ENCODE results near the gene JADE1.

The JADE1 gene

DNA sequence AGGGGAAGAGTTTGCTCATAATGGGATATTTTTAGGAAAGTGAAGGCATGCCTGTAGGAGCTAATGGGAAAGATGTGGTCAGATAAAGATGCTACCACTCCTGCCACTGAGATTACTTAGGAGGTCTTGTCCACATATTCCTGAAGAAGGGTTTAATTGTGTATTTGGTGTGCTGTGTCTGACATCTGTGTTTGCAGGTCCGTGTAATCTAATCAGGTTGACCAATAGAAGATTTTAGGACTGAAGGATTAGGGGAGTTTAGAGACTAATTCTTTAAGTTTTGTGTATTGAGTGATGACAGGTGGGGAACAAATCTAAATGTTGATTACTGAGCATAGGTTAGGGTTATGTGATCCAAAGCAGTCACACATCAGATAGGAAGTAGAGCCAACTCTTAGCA is 57.2 kb downstream of the JADE1 start:
- H3K4me3 ChIP-seq (ENCODE audit: low read depth, low read length) = no peak overlapping the region
- TF ChIP-seq POLR2A (IDR thresholded peaks at IDR 0.05; ENCODE audit: extremely low read depth, insufficient read length) (no peak), MYC (IDR thresholded peaks at IDR 0.05; ENCODE audit: low read depth, low read length) (no peak)
- TF ChIP-seq, protein P1, sequence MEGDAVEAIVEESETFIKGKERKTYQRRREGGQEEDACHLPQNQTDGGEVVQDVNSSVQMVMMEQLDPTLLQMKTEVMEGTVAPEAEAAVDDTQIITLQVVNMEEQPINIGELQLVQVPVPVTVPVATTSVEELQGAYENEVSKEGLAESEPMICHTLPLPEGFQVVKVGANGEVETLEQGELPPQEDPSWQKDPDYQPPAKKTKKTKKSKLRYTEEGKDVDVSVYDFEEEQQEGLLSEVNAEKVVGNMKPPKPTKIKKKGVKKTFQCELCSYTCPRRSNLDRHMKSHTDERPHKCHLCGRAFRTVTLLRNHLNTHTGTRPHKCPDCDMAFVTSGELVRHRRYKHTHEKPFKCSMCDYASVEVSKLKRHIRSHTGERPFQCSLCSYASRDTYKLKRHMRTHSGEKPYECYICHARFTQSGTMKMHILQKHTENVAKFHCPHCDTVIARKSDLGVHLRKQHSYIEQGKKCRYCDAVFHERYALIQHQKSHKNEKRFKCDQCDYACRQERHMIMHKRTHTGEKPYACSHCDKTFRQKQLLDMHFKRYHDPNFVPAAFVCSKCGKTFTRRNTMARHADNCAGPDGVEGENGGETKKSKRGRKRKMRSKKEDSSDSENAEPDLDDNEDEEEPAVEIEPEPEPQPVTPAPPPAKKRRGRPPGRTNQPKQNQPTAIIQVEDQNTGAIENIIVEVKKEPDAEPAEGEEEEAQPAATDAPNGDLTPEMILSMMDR (IDR thresholded peaks at IDR 0.05; ENCODE audit: low read depth, low read length) = no peak
- TF ChIP-seq, protein P2, sequence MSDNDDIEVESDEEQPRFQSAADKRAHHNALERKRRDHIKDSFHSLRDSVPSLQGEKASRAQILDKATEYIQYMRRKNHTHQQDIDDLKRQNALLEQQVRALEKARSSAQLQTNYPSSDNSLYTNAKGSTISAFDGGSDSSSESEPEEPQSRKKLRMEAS (IDR thresholded peaks at IDR 0.05; ENCODE audit: low read depth, low read length) = no peak
- no peak for DNase-seq (ENCODE audit: low read depth)

DNA sequence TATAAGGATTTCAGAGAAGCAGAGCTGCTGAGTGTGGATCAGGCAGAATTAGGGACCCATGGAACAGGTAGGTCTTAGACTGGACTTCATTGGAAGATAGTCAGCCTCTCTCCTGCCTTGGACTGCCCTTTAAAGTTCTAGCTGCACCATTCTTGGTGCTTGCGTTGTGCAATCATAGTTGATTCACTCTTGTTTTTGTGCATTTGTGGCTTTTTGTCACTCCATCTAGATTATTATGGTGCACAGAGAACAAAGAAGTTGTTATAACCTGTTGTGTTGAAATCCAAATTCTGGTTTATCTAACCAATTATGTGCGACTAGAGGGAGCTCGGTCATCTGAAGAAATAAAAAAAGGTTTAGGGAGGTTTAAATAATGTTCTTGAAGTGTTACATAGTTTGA is 59.3 kb downstream of the JADE1 start:
- peak; percentile 65 for DNase-seq (ENCODE audit: low read depth)
- TF ChIP-seq, protein P1 (IDR thresholded peaks at IDR 0.05; ENCODE audit: low read depth, low read length) = no peak
- TF ChIP-seq POLR2A (IDR thresholded peaks at IDR 0.05; ENCODE audit: extremely low read depth, insufficient read length) (no peak), MYC (IDR thresholded peaks at IDR 0.05; ENCODE audit: low read depth, low read length) (no peak)
- TF ChIP-seq, protein P2 (IDR thresholded peaks at IDR 0.05; ENCODE audit: low read depth, low read length) = no peak
- no peak overlapping the region for H3K4me3 ChIP-seq (ENCODE audit: low read depth, low read length)

DNA sequence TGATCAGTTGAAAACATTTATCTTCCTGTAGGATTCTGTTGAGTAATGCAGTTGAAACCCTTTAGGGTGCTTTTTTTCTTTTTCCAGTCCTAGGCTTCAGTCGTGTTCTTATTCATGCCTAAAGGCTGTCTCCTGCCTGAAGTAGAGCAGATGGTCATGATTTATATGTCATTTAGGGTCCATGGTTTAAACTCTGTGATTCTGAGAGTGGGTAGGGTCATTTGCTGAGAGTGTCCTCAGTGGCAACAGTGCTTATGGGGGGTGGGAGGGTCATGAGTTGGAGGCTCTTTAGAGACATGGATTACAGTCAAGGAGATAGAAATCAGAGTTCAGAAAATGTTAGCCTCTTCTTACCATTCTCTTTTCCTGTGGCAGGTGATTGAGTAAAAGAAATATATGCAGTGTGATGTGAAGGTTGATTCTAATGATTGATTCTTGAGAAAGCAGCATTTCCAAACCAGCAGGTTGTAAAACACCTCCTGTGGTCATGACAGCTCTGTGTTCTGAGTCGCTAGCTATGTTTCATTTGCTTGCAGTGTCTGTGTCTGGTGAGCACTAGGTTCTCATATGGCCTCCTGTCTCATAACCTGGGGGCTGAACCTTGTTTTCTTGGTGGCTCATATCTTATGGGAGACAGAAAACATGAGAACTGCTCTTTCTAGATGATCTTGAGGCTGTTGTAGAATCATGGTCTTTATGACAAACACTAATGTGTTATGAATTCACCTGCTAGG is 60.4 kb downstream of the JADE1 start:
- DNase-seq (ENCODE audit: low read depth) = no peak
- TF ChIP-seq, protein P1 (IDR thresholded peaks at IDR 0.05; ENCODE audit: low read depth, low read length) = no peak
- TF ChIP-seq, protein P2 (IDR thresholded peaks at IDR 0.05; ENCODE audit: low read depth, low read length) = no peak
- TF ChIP-seq POLR2A (IDR thresholded peaks at IDR 0.05; ENCODE audit: extremely low read depth, insufficient read length) = no peak
- no peak for TF ChIP-seq MYC (IDR thresholded peaks at IDR 0.05; ENCODE audit: low read depth, low read length)
- no peak overlapping the region for H3K4me3 ChIP-seq (ENCODE audit: low read depth, low read length)

DNA sequence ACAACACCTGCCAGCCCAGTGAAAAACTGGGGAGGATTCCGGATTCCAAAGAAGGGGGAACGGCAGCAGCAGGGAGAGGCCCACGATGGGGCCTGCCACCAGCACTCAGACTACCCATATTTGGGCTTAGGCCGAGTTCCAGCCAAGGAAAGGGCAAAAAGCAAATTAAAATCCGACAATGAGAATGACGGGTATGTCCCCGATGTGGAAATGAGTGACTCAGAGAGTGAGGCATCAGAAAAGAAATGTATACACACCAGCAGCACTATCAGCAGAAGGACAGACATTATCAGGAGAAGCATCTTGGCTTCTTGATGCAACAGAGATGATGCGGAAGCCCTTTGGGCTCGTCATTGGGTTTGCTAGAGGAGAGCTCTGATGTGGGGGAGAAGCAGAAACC is 62.4 kb downstream of the JADE1 start:
- DNase-seq (ENCODE audit: low read depth) = no peak
- H3K4me3 ChIP-seq (ENCODE audit: low read depth, low read length) = no peak overlapping the region
- TF ChIP-seq MYC (IDR thresholded peaks at IDR 0.05; ENCODE audit: low read depth, low read length) = no peak
- no peak for TF ChIP-seq POLR2A (IDR thresholded peaks at IDR 0.05; ENCODE audit: extremely low read depth, insufficient read length)
- TF ChIP-seq, protein P1 (IDR thresholded peaks at IDR 0.05; ENCODE audit: low read depth, low read length) = no peak
- TF ChIP-seq, protein P2 (IDR thresholded peaks at IDR 0.05; ENCODE audit: low read depth, low read length) = no peak

DNA sequence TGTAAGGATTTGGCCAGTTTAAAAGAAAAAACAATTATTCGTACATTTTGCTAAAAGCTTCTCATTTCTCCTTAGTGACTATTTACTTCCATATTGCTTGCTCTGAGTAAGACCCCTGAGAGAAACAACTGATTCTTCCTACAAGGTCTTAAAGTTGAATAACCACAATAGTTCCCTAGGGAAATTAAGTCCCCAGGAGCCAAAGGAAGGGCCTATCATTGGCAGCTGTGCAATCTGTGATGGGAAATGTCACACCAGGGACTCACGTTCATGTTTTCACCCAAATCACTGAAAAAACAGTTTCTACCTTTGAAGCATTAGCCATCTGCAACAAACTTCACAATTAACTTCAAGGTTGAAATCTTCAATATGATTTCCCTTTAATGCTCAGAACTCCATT is 66.7 kb downstream of the JADE1 start:
- DNase-seq (ENCODE audit: low read depth) = peak; percentile 25
- TF ChIP-seq, protein P1 (IDR thresholded peaks at IDR 0.05; ENCODE audit: low read depth, low read length) = no peak
- TF ChIP-seq POLR2A (IDR thresholded peaks at IDR 0.05; ENCODE audit: extremely low read depth, insufficient read length) (no peak), MYC (IDR thresholded peaks at IDR 0.05; ENCODE audit: low read depth, low read length) (no peak)
- TF ChIP-seq, protein P2 (IDR thresholded peaks at IDR 0.05; ENCODE audit: low read depth, low read length) = no peak
- H3K4me3 ChIP-seq (ENCODE audit: low read depth, low read length) = no peak overlapping the region

All from NB4 (cell line).